Measurements from ENCODE around the gene CRHR1.
A peak's percentile ranks its signal among the peaks of the same experiment; 100 is the strongest.

CRHR1 gene

GRCh38 chr17:45873728-45874127 is 89.6 kb downstream of the CRHR1 start (continued):
- no peak for TF ChIP-seq ZNF292 (tag by site-specific recombination; IDR thresholded peaks at IDR 0.05; ENCODE audit: borderline replicate concordance, low read depth)
- no peak for TF ChIP-seq ZNF280D (tag by site-specific recombination; IDR thresholded peaks at IDR 0.05)

- ChIA-PET POLR2A (interaction anchor here (0.7 kb wide), 1 partner anchor 78 kb away, joined by 5 read pairs; no protein-coding TSS in a partner anchor), CTCF (interaction anchor here (0.6 to 1.9 kb wide), 5 partner anchors 10 to 226 kb away, joined by 4 to 8 read pairs (median 6); no protein-coding TSS in a partner anchor)
- Histone ChIP-seq H3K4me3 (ENCODE audit: low read depth, low read length) (no peak overlapping the region), H3K9me3 (ENCODE audit: control insufficient read depth, insufficient read depth, low read depth, low read length) (no peaks in the 10 kb centered on the region), H3K36me3 (ENCODE audit: control insufficient read depth in 2 of 2, insufficient read depth in 1 of 2, low read length in 2 of 2) (no peaks in the 10 kb centered on the region), H3K27ac (ENCODE audit: extremely low read depth, low read depth, low read length) (no peak overlapping the region), H3K4me1 (ENCODE audit: control insufficient read depth, insufficient read depth, low read length) (no peaks in the 10 kb centered on the region)
- no peak for TF ChIP-seq ZNF114 (tag by site-specific recombination; IDR thresholded peaks at IDR 0.05)
- TF ChIP-seq ZNF473 (tag by site-specific recombination; IDR thresholded peaks at IDR 0.05) = no peak
- TF ChIP-seq BCL11B (tag by site-specific recombination; IDR thresholded peaks at IDR 0.05; ENCODE audit: low read depth) = no peak
- TF ChIP-seq ZSCAN23 (tag by site-specific recombination; IDR thresholded peaks at IDR 0.05) = no peak
These were observed 90.0 kb downstream of the CRHR1 start for GRCh38 chr17:45874151-45874550.

GRCh38 chr17:45876539-45876938 is 92.4 kb downstream of the CRHR1 start:
- no peaks in the 10 kb centered on the region for H3K4me1 ChIP-seq (ENCODE audit: control insufficient read depth, insufficient read depth, low read length)
- CTCF ChIA-PET = interaction anchor here (0.6 to 1.7 kb wide), 5 partner anchors 17 to 677 kb away, joined by 3 to 8 read pairs (median 5); partner anchors contain the start of gene CRHR1
- H3K36me3 ChIP-seq (ENCODE audit: control insufficient read depth in 2 of 2, insufficient read depth in 1 of 2, low read length in 2 of 2) = no peaks in the 10 kb centered on the region
- POLR2A ChIA-PET = no interaction called here
- no peaks in the 10 kb centered on the region for H3K9me3 ChIP-seq (ENCODE audit: control insufficient read depth, insufficient read depth, low read depth, low read length)
- no peak overlapping the region for H3K27ac ChIP-seq (ENCODE audit: extremely low read depth, low read depth, low read length)
- H3K4me3 ChIP-seq (ENCODE audit: low read depth, low read length) = no peak overlapping the region
- TF ChIP-seq ZEB2 (tag by site-specific recombination; IDR thresholded peaks at IDR 0.05) (no peak), MZF1 (tag by site-specific recombination; IDR thresholded peaks at IDR 0.05; ENCODE audit: borderline replicate concordance) (no peak), REST (tag by site-specific recombination; IDR thresholded peaks at IDR 0.05) (no peak), ZNF624 (tag by site-specific recombination; IDR thresholded peaks at IDR 0.05) (no peak), ZNF175 (tag by site-specific recombination; IDR thresholded peaks at IDR 0.05) (no peak), GFI1B (tag by site-specific recombination; IDR thresholded peaks at IDR 0.05) (no peak), TCF7L2 (IDR thresholded peaks at IDR 0.05; ENCODE audit: borderline replicate concordance, low read depth, low read length) (no peak), ZNF549 (tag by site-specific recombination; IDR thresholded peaks at IDR 0.05) (no peak), ZNF394 (tag by site-specific recombination; IDR thresholded peaks at IDR 0.05; ENCODE audit: borderline replicate concordance) (no peak), KLF10 (tag by site-specific recombination; IDR thresholded peaks at IDR 0.05) (no peak), ZNF10 (tag by site-specific recombination; IDR thresholded peaks at IDR 0.05) (no peak), ZNF791 (tag by site-specific recombination; IDR thresholded peaks at IDR 0.05) (no peak), ZNF830 (tag by site-specific recombination; IDR thresholded peaks at IDR 0.05; ENCODE audit: low read depth) (no peak), ZNF280C (tag by site-specific recombination; IDR thresholded peaks at IDR 0.05) (no peak), ZBTB17 (tag by site-specific recombination; IDR thresholded peaks at IDR 0.05) (peak; percentile 65), ZNF404 (tag by site-specific recombination; IDR thresholded peaks at IDR 0.05) (no peak), ZNF423 (tag by site-specific recombination; IDR thresholded peaks at IDR 0.05) (no peak), ZNF660 (tag by site-specific recombination; IDR thresholded peaks at IDR 0.05) (0 out of 2 replicates have a peak, but pooled peaks have one; percentile 33), ZNF184 (tag by site-specific recombination; IDR thresholded peaks at IDR 0.05) (peak; percentile 47; the same call in 1 of the 2 replicates), BCL11A (tag by site-specific recombination; IDR thresholded peaks at IDR 0.05; ENCODE audit: low read depth) (no peak), GLIS2 (tag by site-specific recombination; IDR thresholded peaks at IDR 0.05) (no peak)
